H54 (cell line): Measurements from ENCODE around the gene MRPS2.
"Not testable (repeated sequence)": the region's sequence is repeated elsewhere in the genome, so short reads cannot be mapped to it uniquely, and the experiment has no call there.

Experiments
- DNase-seq: peaks from one replicate; pipeline ENCODE4 v3.0.0; 2011; ENCODE audit warnings: low spot score, mixed read lengths; ENCODE audit not compliant: insufficient read length
- FAIRE-seq: peaks from 3 replicates; lab custom pipeline; 2011; peaks lifted over from hg19 to GRCh38; lab: Jason Lieb, UNC
- POLR2A ChIP-seq: IDR thresholded peaks from 2 replicates; pipeline ENCODE4 v1.6.1; 2011; ENCODE audit warnings: low read depth, mild to moderate bottlenecking, low read length

Gene MRPS2

DNA sequence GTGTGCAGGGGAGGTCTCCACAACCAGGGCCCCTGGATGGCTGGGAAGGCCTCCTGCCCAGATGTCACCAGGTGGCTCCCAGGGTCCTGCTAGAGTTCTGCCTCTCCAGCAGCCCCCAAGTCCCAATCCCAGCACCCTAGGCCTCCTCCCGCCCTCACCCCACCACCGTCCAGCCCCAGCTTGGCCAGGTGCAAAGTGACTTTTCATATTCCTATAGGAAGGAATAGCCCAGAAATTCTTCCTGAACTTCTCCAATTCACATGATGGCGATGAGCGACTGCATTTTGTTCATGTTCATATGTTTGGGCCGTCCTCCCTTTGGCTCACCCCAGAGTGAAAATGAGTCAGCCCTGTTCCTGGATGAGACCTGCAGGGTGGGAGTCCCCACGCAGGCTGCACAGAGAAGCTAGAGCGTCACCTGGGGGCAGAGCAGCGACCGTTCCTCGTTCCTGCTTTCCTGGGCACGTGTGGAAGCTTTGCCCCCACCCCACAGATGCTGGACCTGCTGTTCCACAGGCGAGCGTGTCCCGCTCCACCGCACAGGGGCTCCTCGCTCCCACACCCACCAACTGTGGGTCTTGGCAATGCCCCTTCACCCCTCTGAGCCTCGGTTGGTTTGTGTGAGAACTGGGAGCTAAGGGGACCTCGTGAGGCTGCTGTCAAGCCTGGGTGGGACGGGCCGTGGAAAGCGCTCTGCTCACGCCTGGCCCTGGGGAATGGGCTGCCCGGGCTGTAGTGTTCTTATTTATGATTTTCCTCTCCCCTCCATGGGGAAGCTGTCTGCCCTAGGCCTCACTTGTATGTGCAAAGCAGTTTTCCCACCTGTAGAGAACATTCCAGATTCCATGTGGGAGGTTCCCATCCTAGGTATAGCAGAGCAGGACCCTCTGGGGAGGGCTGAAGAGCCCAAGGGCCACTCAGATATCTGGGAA lies 6.9 kb downstream of the MRPS2 start:
- no peak for FAIRE-seq
- no peak for DNase-seq
- TF ChIP-seq POLR2A, result no peak

DNA sequence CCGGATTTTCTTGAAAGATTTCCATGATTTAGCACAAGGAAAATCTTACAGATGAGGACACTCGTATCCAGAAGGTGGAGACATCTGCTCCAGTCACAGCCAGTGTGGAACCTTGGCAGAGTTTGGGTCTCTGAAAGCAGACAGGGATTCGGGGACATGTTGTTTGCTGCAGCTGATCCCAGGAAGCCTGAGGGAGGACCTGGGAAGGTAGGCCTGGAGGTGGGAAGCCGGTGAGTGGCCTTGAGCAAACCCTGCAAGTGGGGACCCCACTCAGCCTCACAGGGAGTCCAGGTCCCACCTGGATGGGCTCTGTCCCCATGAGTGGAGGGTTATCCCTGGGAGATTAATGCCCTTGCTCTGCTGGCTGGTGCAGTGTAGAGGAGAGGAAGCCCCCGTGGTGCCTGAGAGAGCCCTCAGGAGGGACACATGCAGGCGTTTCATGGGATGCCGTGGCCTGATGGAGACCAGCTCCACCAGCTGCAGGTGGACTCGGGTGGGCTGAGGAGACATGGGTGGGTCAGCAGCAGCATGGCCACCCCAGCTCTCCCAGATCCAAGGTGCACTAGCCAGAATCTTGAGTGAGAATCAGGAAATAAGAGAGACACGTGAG lies 7.8 kb downstream of the MRPS2 start:
- FAIRE-seq, result no peak

DNA sequence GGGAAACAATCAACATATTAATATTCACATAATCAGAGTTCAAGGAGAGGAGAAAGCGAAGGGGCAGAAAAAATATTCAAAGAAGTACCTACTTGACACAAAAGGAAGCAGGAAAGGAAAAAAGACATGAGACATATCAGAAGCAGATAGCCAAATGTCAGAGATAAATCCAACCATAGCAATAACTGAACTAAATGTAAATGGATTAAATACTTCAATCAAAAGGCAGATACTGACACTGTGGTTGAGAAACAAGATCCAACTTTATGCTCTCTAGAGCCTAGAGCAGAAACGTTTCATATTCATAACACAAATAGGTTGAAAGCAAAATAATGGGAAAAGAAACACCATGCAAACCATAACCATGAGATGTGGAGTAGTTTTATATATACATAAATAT lies 9.0 kb downstream of the MRPS2 start:
- FAIRE-seq (no peak), DNase-seq (no peak)
- no peak for TF ChIP-seq POLR2A

More for the DNA sequence above, 7.8 kb downstream of the MRPS2 start:
- no peak for TF ChIP-seq POLR2A
- DNase-seq, result no peak

DNA sequence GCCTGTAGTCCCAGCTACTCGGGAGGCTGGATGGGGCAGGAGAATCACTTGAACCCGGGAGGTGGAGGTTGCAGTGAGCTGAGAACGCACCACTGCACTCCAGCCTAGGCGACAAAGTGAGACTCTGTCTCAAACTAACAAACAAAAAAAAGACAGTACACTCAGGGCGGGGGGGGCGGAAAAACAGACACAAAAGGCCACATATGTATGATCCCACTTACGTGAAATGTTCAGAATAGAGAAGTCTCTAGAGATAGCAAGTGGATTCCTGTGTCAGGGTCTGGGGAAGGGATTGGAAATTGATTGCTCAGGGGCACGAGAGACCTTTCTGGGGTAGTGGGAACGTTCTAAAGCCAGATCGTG lies 11.7 kb downstream of the MRPS2 start:
- FAIRE-seq, result no peak
- TF ChIP-seq POLR2A, result no peak
- DNase-seq, result no peak

DNA sequence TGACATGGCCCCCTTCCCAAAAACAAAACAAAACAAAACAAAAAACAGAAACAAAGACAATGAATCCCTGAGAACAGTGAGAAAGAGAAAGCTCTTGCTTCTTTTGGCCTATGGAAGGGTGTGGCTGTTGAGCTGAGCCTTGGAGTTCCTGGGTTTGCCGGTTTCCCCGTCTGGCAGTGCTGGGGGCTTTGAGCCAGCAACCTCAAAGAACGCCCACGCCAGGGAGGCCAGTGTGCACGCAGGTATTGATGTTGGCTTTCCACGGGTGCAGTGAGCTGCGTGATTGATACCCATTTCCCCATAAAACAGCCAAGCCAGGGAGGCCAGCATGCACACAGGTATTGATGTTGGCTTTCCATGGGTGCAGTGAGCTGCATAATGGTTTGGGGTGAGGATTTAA lies 12.4 kb downstream of the MRPS2 start:
- TF ChIP-seq POLR2A, result no peak
- FAIRE-seq, result no peak
- no peak for DNase-seq

DNA sequence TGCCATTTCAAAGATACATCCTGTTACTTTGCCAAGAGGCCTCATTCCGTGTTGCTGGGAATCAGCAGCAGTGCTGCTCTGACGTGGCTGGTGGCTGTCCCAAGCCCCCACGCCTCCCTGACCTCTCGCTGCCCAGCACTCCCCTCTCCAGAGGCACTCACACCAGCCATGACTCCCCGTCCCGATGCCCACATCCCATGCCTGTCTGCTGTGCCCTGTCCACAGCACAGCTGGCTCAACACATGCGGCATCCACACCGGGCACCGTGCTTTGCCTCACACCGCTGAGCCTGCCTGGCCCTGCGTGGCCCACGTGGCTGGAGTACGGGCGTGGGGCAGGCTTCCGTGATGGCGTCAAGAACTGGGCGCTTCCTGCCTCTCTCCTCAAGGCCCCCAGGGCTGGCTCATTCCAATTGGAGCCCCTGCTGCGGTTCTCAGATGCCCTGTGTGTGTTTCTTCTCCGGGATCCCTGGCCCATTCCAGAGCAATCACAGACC lies 12.9 kb downstream of the MRPS2 start:
- FAIRE-seq, result no peak
- no peak for TF ChIP-seq POLR2A
- no peak for DNase-seq

GRCh38 chr9:135513906-135514305 lies 13.4 kb downstream of the MRPS2 start:
- not testable (repeated sequence) for DNase-seq, FAIRE-seq

DNA sequence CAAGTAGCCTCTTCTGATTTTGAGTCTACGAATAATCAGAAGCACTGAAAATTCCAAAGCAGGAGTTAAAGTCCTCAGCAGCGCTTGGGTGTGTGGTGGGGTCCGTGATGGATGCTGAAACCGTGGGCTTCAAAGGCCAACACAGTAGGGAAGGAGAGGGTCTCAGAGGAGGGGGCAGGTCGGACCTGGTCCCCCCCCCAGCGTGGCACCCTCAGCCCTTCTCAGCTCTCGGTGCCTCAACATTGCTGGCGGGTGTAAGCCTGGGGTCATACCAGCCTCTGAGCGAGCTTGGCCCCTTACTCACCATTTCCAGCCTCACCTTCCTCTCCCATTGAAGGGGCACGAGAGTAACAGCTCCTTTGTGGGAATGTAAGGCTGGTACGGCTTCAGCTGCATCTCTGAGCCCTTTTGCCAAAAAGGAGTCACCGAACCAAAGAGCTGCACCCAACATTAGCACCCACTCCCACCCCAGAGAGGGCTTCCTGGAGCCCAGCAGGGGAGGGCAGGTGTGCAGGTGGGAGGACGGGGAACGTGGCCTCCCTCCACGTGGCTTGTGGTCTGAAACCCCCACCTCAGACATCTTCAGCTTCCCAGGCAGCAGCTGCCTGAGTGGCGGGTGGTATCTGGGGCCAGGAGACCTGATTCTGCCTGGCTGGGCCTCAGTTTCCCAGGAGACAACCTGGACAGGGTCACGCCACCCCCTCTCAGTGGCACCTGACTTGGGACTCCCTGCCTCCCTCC lies 14.0 kb downstream of the MRPS2 start:
- DNase-seq (no peak), FAIRE-seq (no peak)
- TF ChIP-seq POLR2A, result no peak

DNA sequence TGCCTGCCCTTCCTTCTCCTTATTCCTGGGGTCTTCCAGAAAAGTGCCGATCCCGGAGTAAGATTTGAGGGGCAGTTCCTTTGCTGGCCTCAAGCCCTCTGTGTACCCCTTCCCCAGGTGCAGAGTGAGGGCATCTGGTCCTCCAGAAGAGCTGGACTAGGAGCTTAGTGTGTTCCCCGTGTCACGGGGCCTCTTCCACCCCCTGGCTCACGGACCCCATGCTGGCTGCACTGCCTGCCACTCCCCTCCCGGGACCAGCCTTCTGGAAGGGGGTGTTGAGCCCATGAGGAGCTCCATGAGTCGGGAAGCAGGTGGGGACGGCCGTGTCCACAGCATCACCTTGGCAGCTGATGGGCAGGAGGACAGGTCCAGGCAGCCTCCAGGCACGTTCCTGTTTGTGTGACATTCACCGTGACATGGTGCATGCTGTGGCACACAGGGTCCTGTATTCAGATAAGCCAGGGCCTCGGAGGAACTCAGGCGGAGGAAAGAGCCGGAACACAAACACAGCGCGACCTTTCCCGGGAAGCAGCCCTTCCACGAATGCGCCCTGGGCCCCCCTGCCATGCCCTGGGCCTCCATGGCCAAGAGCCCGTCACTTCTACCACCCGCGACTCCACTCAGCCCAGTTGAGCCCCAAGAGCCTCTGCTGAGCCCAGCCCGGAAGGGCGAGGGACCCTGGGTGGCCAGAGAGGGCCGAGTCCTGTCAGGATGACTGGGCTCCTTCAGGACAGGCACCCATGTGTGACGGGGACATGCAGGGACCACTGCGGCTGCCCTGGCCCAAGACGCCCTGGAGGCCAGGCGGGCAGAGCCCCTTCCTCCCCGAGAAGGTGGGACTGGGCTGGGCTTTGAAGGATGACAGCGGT lies 14.8 kb downstream of the MRPS2 start:
- no peak for DNase-seq
- no peak for FAIRE-seq
- no peak for TF ChIP-seq POLR2A

GRCh38 chr9:135516132-135516860 lies 15.8 kb downstream of the MRPS2 start:
- FAIRE-seq, result no peak

DNA sequence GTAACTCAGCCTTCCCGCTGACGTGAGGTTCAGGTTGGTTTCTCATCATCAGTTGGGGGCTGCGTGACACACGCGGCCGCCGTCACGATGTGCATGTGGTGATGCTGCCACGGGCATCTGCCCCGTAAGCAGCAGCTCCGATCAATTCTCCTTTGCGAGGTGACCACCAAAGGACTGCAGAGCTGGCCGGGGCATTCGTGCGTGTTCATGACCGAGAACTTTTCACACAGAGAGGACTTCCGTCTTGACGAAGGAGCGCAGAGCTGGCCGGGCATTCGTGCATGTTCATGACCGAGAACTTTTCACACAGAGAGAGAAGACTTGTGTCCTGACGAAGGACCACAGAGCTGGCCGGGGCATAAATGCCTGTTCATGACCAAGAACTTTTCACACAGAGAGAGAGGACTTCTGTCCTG lies 16.9 kb downstream of the MRPS2 start:
- no peak for TF ChIP-seq POLR2A
- no peak for FAIRE-seq
- DNase-seq, result no peak

More at GRCh38 chr9:135516132-135516860, 15.8 kb downstream of the MRPS2 start:
- no peak for DNase-seq
- TF ChIP-seq POLR2A, result no peak

GRCh38 chr9:135519179-135519971 lies 18.9 kb downstream of the MRPS2 start:
- FAIRE-seq, result no peak
- TF ChIP-seq POLR2A, result no peak

More at GRCh38 chr9:135519179-135519971, 18.9 kb downstream of the MRPS2 start:
- no peak for DNase-seq
